HCT116 (cell line): Measurements from ENCODE around the gene SLC25A1. TPM values are rescaled to one million over a fixed set of nuclear protein-coding genes. Genes with fewer than 3 reads are reported as not detected.

Experiments used
- ATAC-seq: fragments of 200-7000 bp; cut with Tn5 transposase; 2 replicates; pipeline ENCODE4 v1.9.1; 2020; ENCODE audit warnings: mild to moderate bottlenecking, moderate library complexity
- BruUV-seq: library from RNA; stranded (reverse); fragments of 400-500 nt; replicated peaks from 2 replicates; lab custom pipeline; 2021; lab: Mats Ljungman, UMichigan
- CTCF ChIA-PET: fragments of 300-600 bp; sonication (Branson Sonifier 250); formaldehyde crosslinking; loops from one replicate; lab custom pipeline; 2021; ENCODE audit warnings: antibody characterized with exemption; lab: Charles Lee
- POLR2A ChIA-PET: fragments of 300-600, 350-600 bp; sonication (Branson Sonifier 250); formaldehyde crosslinking; loops from one replicate; lab custom pipeline; 2021; ENCODE audit warnings: antibody characterized with exemption; lab: Charles Lee
- RAD21 ChIA-PET, 2 experiments: fragments of 300-600 bp; sonication (Branson Sonifier 250); formaldehyde crosslinking; loops; one replicate each; lab custom pipeline; 2023; ENCODE audit warnings: low total read pairs in 2 of 2; ENCODE audit not compliant: uncharacterized antibody in 2 of 2, unreplicated experiment in 2 of 2, low non-redundant PET in 1 of 2; lab: Charles Lee
- DNase-seq: peaks from one replicate; pipeline ENCODE4 v3.0.0-alpha.2; 2010; ENCODE audit warnings: low read depth, low spot score
- H2AFZ ChIP-seq: fragments of 200-600 bp; shearing (Covaris generic), sonication (generic); 2 replicates; pipeline ENCODE4 v1.6.1; 2017; ENCODE audit warnings: low read depth, mixed run types, mixed read lengths, antibody characterized with exemption, low read length; ENCODE audit not compliant: poor library complexity, severe bottlenecking
- H3K27ac ChIP-seq: 2 replicates; pipeline ENCODE4 v1.5.1; 2012; ENCODE audit warnings: low read depth, low read length
- H3K27me3 ChIP-seq: fragments of 200-600 bp; sonication (generic); 2 replicates; pipeline ENCODE4 v1.6.1; 2016; ENCODE audit warnings: mixed run types, low read length, mixed read lengths; ENCODE audit not compliant: insufficient read depth
- H3K36me3 ChIP-seq, 2 experiments: fragments of 200-500 bp in 1 of 2; fragments of 200-600 bp in 1 of 2; sonication (Bioruptor generic) in 1 of 2; sonication (generic) in 1 of 2; 2 replicates each; pipeline versions ENCODE4 v1.5.1 to v1.6.1; 2014 to 2016; ENCODE audit warnings: low read length in 2 of 2, inconsistent platforms in 1 of 2, mixed read lengths in 1 of 2, mixed run types in 1 of 2; ENCODE audit not compliant: insufficient read depth in 2 of 2, control insufficient read depth in 1 of 2
- H3K4me1 ChIP-seq, 2 experiments: fragments of 200-600 bp in 1 of 2; sonication (generic) in 1 of 2; 2 replicates each; pipeline versions ENCODE4 v1.5.1 to v1.6.1; 2012 to 2017; ENCODE audit warnings: low read length in 2 of 2, inconsistent platforms in 1 of 2, mild to moderate bottlenecking in 1 of 2, mixed read lengths in 1 of 2, mixed run types in 1 of 2, moderate library complexity in 1 of 2; ENCODE audit not compliant: insufficient read depth in 2 of 2, control insufficient read depth in 1 of 2
- H3K4me2 ChIP-seq: fragments of 200-600 bp; sonication (generic); 2 replicates; pipeline ENCODE4 v1.6.1; 2017; ENCODE audit warnings: mixed run types, low read length, mixed read lengths
- H3K4me3 ChIP-seq, 2 experiments: fragments of 200-600 bp in 1 of 2; sonication (generic) in 1 of 2; replicated peaks in 1 of 2; 2 replicates each; pipeline ENCODE4 v1.5.1; 2011 to 2016; ENCODE audit warnings: low read length in 2 of 2, control low read depth in 1 of 2, low read depth in 1 of 2, mild to moderate bottlenecking in 1 of 2, mixed read lengths in 1 of 2, mixed run types in 1 of 2
- H3K79me2 ChIP-seq: fragments of 200-600 bp; sonication (generic); 2 replicates; pipeline ENCODE4 v1.6.1; 2017; ENCODE audit warnings: mild to moderate bottlenecking, mixed run types, low read length, moderate library complexity, mixed read lengths; ENCODE audit not compliant: insufficient read depth
- H3K9ac ChIP-seq: fragments of 200-600 bp; sonication (generic); 2 replicates; pipeline ENCODE4 v1.6.1; 2016; ENCODE audit warnings: low read length, mixed read lengths
- H3K9me2 ChIP-seq: fragments of 200-600 bp; sonication (generic), shearing (Covaris generic); 2 replicates; pipeline ENCODE4 v1.6.1; 2017; ENCODE audit warnings: mixed run types, mild to moderate bottlenecking, moderate library complexity; ENCODE audit not compliant: insufficient read depth
- H3K9me3 ChIP-seq, 2 experiments: fragments of 200-500 bp in 1 of 2; fragments of 200-600 bp in 1 of 2; sonication (Bioruptor generic) in 1 of 2; sonication (generic) in 1 of 2; 2 replicates each; pipeline ENCODE4 v1.6.1; 2014 to 2017; ENCODE audit warnings: low read length in 2 of 2, mixed read lengths in 2 of 2, inconsistent platforms in 1 of 2, low read depth in 1 of 2, mild to moderate bottlenecking in 1 of 2, mixed run types in 1 of 2, moderate library complexity in 1 of 2; ENCODE audit not compliant: control insufficient read depth in 1 of 2, insufficient read depth in 1 of 2
- H4K20me1 ChIP-seq: fragments of 200-600 bp; sonication (generic), shearing (Covaris generic); 2 replicates; pipeline ENCODE4 v1.6.1; 2017; ENCODE audit warnings: mixed run types, mild to moderate bottlenecking, moderate library complexity; ENCODE audit not compliant: insufficient read depth
- CBX3 ChIP-seq: IDR thresholded peaks from 2 replicates; pipeline ENCODE4 v1.6.1; 2012; ENCODE audit warnings: low read depth
- CEBPB ChIP-seq: IDR thresholded peaks from 2 replicates; pipeline ENCODE4 v1.6.1; 2012; ENCODE audit warnings: low read depth
- ELF1 ChIP-seq: IDR thresholded peaks from 2 replicates; pipeline ENCODE4 v1.6.1; 2012; ENCODE audit warnings: low read depth, borderline replicate concordance
- EZH2 ChIP-seq: fragments of 200-600 bp; sonication (generic); IDR thresholded peaks from 2 replicates; pipeline ENCODE4 v1.6.1; 2017; ENCODE audit warnings: antibody characterized with exemption, mixed run types
- EZH2phosphoT487 ChIP-seq: fragments of 200-600 bp; IDR thresholded peaks from 2 replicates; pipeline ENCODE4 v1.6.1; 2018; ENCODE audit warnings: antibody characterized with exemption, borderline replicate concordance
- POLR2AphosphoS5 ChIP-seq: IDR thresholded peaks from 2 replicates; pipeline ENCODE4 v1.6.1; 2011; ENCODE audit warnings: mild to moderate bottlenecking, low read depth, low read length, moderate library complexity
- SIN3A ChIP-seq: IDR thresholded peaks from 2 replicates; pipeline ENCODE4 v1.6.1; 2012; ENCODE audit warnings: low read depth
- SP1 ChIP-seq: IDR thresholded peaks from 2 replicates; pipeline ENCODE4 v1.6.1; 2012; ENCODE audit warnings: low read depth
- TCF7L2 ChIP-seq: IDR thresholded peaks from 2 replicates; pipeline ENCODE4 v1.7.0; 2011; ENCODE audit warnings: borderline replicate concordance, inconsistent platforms; ENCODE audit not compliant: insufficient read depth, insufficient read length; ENCODE audit errors: extremely low read depth
- YY1 ChIP-seq: IDR thresholded peaks from 2 replicates; pipeline ENCODE4 v1.6.1; 2011; ENCODE audit warnings: low read length, low read depth, moderate library complexity, mild to moderate bottlenecking; ENCODE audit not compliant: insufficient replicate concordance; ENCODE audit errors: extremely low read depth
- ZFX ChIP-seq: fragments of 450-650 bp; IDR thresholded peaks from 2 replicates; pipeline ENCODE4 v1.6.1; 2017
- ZNF274 ChIP-seq: fragments of 200-500 bp; sonication (Bioruptor generic); IDR thresholded peaks from 2 replicates; pipeline ENCODE4 v1.6.1; 2014; ENCODE audit warnings: mild to moderate bottlenecking, low read depth, low read length, inconsistent platforms
- intact Hi-C: fragments of 100-400 bp; cut with micrococcal nuclease; formaldehyde crosslinking; loops from 2 replicates; pipeline ENCODE4 v1.10.0; 2022
- total RNA-seq: library from RNA; stranded (reverse); gene quantifications from one replicate; pipeline ENCODE4 v1.2.1, GENCODE V29; 2021; ENCODE audit not compliant: unreplicated experiment
- TF ChIP-seq, protein P1 (sequence below): IDR thresholded peaks from 2 replicates; pipeline ENCODE4 v1.6.1; 2011; ENCODE audit warnings: mild to moderate bottlenecking, low read length, moderate library complexity; ENCODE audit not compliant: insufficient replicate concordance; ENCODE audit errors: extremely low read depth
- TF ChIP-seq, protein P2 (sequence below): IDR thresholded peaks from 2 replicates; pipeline ENCODE4 v1.6.1; 2012
- TF ChIP-seq, protein P3 (sequence below), 3 experiments: fragments of 200-600 bp in 1 of 3; sonication (generic) in 1 of 3; IDR thresholded peaks in 2 of 3; conservative IDR thresholded peaks in 1 of 3; 2 replicates each; pipeline ENCODE4 v1.5.1; 2012 to 2017; ENCODE audit warnings: low read depth in 2 of 3, low read length in 2 of 3, antibody characterized with exemption in 1 of 3, borderline replicate concordance in 1 of 3, control low read depth in 1 of 3, mild to moderate bottlenecking in 1 of 3, mixed read lengths in 1 of 3, mixed run types in 1 of 3, moderate library complexity in 1 of 3; ENCODE audit not compliant: insufficient read depth in 1 of 3
- TF ChIP-seq, protein P4 (sequence below): IDR thresholded peaks from 2 replicates; pipeline ENCODE4 v1.6.1; 2012; ENCODE audit warnings: low read depth

Gene SLC25A1
- total RNA-seq, 1 experiment from 2014 or later: 146 TPM

DNA sequence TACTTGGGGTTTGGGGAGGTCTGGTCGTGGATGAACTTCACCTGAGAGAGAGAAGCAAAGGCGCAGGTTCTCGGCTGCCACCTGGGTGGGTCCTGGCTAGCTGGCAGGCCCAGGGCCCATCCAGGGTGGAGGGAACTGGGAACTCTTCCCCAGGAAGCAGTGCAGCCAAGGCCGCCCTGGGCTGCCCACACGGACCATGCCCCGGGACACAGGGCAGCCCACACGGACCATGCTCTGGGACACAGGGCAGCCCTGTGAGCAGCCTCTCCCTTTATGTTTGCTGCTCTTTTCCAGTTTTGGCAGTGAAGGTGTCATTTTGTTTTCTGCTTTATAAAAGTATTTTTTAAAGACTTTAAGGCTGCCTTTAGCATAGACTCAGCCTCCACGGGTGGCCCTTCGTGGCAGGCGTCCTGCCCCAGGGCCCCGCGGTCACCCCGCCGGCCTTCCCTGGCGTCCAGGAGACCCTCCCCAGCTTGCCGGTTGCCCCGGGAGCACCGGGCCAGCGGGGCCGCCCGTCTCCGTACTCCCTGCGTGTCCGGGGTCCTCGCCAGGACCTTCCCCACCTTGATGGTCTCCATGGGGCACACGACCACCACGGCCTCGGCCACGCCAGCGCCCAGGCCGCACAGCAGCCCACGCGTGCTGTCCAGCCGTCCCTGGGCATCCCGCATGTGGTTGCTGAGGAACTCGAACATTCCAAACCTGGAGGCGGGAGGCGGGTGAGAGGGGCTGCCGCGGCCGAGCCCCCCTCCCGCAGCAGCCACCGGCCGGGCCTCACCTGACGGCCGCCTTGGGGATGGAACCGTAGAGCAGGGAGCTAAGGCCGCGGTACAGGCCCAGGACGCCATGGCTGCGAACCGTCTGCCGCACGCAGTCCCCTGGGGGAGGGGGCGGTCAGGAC is 1.1 kb downstream of the SLC25A1 start (continued):
- TF ChIP-seq, protein P1, sequence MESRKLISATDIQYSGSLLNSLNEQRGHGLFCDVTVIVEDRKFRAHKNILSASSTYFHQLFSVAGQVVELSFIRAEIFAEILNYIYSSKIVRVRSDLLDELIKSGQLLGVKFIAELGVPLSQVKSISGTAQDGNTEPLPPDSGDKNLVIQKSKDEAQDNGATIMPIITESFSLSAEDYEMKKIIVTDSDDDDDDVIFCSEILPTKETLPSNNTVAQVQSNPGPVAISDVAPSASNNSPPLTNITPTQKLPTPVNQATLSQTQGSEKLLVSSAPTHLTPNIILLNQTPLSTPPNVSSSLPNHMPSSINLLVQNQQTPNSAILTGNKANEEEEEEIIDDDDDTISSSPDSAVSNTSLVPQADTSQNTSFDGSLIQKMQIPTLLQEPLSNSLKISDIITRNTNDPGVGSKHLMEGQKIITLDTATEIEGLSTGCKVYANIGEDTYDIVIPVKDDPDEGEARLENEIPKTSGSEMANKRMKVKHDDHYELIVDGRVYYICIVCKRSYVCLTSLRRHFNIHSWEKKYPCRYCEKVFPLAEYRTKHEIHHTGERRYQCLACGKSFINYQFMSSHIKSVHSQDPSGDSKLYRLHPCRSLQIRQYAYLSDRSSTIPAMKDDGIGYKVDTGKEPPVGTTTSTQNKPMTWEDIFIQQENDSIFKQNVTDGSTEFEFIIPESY: no peak
- TF ChIP-seq CEBPB: no peak
- no peak for TF ChIP-seq EZH2
- no peak for TF ChIP-seq ZNF274
- TF ChIP-seq SP1: no peak
- TF ChIP-seq SIN3A: no peak
- TF ChIP-seq TCF7L2: no peak

DNA sequence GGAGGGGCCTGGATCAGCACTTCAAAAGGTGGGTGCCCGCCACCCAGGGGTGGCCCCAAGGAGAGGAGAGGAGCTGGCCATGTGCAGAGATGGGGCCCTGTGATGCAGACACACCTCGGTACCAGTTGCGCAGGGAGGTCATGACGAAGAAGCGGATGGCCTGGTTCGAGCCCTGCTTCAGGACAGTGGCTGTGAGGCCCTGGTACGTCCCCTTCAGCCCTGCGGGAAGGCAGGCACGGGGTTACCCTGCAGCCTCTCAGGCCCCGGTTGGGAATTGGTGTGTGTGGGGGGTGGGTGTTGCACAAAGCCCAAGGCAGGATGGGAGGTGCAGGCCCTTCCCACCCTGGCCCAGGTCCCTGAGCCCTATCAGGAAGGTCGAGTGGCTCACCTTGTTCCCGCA is 1.8 kb downstream of the SLC25A1 start:
- no peak for ATAC-seq
- Histone ChIP-seq H4K20me1 (no peaks in the 10 kb centered on the region), H3K4me3 (peak overlapping the region in 1 of 2 experiments; percentile 82; a peak in 3 of 4 replicates), H3K9me2 (no peaks in the 10 kb centered on the region), H3K9me3 (no peaks in the 10 kb centered on the region), H3K9ac (peak overlapping the region; percentile 84; the same call in 1 of the 2 replicates), H3K4me1 (peaks cover 11 to 65% of the 10 kb centered on the region in 2 experiments), H3K27ac (peak overlapping the region; percentile 94), H2AFZ (no peak overlapping the region), H3K36me3 (no peaks in the 10 kb centered on the region), H3K4me2 (peak overlapping the region; percentile 95), H3K27me3 (no peaks in the 10 kb centered on the region), H3K79me2 (peaks cover 59% of the 10 kb centered on the region)
- DNase-seq: no peak
- intact Hi-C loops: no loop called here
- ChIA-PET RAD21 (no interaction called here), CTCF (no interaction called here), POLR2A (no interaction called here)
- BruUV-seq: no TSS peak
- no peak for TF ChIP-seq YY1
- no peak for TF ChIP-seq ZNF274
- TF ChIP-seq, protein P2, sequence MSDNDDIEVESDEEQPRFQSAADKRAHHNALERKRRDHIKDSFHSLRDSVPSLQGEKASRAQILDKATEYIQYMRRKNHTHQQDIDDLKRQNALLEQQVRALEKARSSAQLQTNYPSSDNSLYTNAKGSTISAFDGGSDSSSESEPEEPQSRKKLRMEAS: no peak
- TF ChIP-seq, protein P3, sequence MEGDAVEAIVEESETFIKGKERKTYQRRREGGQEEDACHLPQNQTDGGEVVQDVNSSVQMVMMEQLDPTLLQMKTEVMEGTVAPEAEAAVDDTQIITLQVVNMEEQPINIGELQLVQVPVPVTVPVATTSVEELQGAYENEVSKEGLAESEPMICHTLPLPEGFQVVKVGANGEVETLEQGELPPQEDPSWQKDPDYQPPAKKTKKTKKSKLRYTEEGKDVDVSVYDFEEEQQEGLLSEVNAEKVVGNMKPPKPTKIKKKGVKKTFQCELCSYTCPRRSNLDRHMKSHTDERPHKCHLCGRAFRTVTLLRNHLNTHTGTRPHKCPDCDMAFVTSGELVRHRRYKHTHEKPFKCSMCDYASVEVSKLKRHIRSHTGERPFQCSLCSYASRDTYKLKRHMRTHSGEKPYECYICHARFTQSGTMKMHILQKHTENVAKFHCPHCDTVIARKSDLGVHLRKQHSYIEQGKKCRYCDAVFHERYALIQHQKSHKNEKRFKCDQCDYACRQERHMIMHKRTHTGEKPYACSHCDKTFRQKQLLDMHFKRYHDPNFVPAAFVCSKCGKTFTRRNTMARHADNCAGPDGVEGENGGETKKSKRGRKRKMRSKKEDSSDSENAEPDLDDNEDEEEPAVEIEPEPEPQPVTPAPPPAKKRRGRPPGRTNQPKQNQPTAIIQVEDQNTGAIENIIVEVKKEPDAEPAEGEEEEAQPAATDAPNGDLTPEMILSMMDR (IDR thresholded peaks at IDR 0.05 in 2 of 3, conservative IDR thresholded peaks at IDR 0.05 in 1 of 3; ENCODE audit: borderline replicate concordance in 1 of 3, insufficient read depth in 1 of 3, low read depth in 2 of 3, low read length in 2 of 3): no peak
- no peak for TF ChIP-seq ZFX
- TF ChIP-seq POLR2AphosphoS5: no peak
- no peak for TF ChIP-seq CBX3
- TF ChIP-seq, protein P4, sequence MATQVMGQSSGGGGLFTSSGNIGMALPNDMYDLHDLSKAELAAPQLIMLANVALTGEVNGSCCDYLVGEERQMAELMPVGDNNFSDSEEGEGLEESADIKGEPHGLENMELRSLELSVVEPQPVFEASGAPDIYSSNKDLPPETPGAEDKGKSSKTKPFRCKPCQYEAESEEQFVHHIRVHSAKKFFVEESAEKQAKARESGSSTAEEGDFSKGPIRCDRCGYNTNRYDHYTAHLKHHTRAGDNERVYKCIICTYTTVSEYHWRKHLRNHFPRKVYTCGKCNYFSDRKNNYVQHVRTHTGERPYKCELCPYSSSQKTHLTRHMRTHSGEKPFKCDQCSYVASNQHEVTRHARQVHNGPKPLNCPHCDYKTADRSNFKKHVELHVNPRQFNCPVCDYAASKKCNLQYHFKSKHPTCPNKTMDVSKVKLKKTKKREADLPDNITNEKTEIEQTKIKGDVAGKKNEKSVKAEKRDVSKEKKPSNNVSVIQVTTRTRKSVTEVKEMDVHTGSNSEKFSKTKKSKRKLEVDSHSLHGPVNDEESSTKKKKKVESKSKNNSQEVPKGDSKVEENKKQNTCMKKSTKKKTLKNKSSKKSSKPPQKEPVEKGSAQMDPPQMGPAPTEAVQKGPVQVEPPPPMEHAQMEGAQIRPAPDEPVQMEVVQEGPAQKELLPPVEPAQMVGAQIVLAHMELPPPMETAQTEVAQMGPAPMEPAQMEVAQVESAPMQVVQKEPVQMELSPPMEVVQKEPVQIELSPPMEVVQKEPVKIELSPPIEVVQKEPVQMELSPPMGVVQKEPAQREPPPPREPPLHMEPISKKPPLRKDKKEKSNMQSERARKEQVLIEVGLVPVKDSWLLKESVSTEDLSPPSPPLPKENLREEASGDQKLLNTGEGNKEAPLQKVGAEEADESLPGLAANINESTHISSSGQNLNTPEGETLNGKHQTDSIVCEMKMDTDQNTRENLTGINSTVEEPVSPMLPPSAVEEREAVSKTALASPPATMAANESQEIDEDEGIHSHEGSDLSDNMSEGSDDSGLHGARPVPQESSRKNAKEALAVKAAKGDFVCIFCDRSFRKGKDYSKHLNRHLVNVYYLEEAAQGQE: no peak
- TF ChIP-seq ELF1: no peak
- no peak for TF ChIP-seq EZH2phosphoT487
